ENCODE results near the gene BIVM.
A peak's percentile ranks its signal among the peaks of the same experiment; 100 is the strongest.

The BIVM gene

DNA sequence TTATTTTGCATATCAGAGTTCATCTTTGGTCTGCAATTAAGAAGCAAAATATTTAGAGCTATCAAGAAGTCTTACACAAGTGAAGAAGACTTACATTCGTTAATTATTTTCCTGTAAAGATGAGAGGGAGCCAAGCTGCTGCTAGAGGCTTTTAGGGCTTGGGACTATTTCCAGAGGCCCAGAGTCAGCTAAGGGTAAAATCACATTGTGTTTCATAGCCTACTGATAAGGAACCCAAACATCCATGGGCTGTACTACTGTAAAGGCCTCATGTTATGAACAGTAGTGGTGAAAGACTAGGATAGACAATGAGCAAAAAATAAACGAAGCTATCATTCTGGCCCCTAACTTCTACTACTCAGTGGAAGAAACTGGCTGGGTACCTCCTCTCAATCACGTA lies 14.4 kb upstream of the BIVM start:
- DNase-seq (ENCODE audit: low spot score): no peak
- ChIA-PET CTCF (no interaction called here), POLR2A (ENCODE audit: low non-redundant PET) (no interaction called here)
- H3K27ac ChIP-seq: no peak overlapping the region
- TF ChIP-seq, protein P1, sequence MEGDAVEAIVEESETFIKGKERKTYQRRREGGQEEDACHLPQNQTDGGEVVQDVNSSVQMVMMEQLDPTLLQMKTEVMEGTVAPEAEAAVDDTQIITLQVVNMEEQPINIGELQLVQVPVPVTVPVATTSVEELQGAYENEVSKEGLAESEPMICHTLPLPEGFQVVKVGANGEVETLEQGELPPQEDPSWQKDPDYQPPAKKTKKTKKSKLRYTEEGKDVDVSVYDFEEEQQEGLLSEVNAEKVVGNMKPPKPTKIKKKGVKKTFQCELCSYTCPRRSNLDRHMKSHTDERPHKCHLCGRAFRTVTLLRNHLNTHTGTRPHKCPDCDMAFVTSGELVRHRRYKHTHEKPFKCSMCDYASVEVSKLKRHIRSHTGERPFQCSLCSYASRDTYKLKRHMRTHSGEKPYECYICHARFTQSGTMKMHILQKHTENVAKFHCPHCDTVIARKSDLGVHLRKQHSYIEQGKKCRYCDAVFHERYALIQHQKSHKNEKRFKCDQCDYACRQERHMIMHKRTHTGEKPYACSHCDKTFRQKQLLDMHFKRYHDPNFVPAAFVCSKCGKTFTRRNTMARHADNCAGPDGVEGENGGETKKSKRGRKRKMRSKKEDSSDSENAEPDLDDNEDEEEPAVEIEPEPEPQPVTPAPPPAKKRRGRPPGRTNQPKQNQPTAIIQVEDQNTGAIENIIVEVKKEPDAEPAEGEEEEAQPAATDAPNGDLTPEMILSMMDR (conservative IDR thresholded peaks at IDR 0.05; ENCODE audit: low read depth): no peak

DNA sequence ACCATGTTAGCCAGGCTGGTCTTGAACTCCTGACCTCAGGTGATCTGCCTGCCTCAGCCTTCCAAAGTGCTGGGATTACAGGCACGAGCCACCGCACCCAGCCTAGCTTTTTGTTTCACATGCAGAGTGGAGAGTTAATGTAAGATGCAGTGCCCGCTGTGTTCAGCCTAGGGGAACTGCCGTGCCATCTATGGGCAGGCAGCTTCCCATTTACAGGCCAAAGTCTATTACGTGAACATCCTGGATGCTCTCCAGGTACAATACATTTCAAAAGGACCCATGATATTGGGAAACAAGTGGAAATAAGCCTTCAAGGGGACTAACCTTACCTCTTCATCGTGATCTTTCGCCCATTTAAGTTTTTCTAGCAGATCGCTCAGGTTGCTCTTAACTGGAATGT lies 10.2 kb upstream of the BIVM start:
- TF ChIP-seq, protein P1 (conservative IDR thresholded peaks at IDR 0.05; ENCODE audit: low read depth): no peak
- ChIA-PET CTCF (no interaction called here), POLR2A (ENCODE audit: low non-redundant PET) (no interaction called here)
- no peak overlapping the region for H3K27ac ChIP-seq
- no peak for DNase-seq (ENCODE audit: low spot score)

DNA sequence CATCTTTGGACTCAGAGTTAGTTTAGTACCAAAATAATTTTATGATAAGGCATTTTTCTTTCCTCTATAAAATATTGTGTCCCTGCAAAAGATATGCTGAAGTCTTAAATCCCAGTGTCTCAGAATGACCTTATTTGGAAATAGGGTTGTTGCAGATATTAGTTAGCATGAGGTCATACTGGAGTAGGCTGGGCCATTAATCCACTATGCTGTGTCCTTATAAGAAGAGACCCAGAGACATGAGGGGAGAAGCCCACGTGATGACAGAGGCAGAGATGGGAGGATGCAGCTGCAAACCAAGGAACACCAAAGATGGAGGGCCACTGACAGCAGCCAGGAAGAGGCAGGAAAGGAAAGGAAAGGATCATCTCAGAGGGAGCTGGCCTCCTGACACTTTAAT lies 6.5 kb upstream of the BIVM start:
- ChIA-PET CTCF (no interaction called here), POLR2A (ENCODE audit: low non-redundant PET) (no interaction called here)
- TF ChIP-seq, protein P1 (conservative IDR thresholded peaks at IDR 0.05; ENCODE audit: low read depth): no peak
- H3K27ac ChIP-seq: no peak overlapping the region
- DNase-seq (ENCODE audit: low spot score): no peak

DNA sequence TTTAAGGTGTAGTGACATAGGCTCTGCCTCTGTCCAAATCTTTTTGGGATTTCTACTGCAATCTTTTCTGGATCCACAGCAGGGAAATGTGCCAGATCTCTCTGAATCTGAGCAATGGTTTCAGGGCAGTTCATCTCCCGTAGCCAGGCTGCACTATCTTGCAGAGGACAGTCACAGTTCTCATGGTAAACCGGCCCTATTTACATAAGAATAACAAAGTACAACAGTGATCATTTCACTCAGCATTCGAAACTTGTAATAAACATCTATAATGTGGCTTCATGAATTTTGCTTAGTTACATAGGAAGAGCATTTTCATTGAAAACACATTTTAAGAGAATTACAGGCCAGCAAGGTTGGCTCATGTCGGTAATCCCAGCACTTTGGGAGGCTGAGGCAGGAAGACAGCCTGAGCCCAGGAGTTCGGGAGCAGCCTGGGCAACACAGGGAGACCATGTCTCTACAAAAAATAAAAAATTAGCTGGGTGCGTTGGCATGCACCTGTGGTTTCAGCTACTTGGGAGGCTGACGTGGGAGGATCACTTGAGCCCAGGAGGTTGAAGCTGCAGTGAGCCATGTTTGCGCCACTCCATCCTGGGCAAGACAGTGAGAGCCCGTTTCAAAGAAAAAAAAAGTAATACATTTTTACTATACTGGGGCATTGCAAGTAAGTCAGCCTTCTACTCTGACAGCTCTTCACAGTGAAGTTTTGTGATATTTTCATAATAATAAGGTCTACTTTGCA lies 5.1 kb upstream of the BIVM start:
- no peak overlapping the region for H3K27ac ChIP-seq
- TF ChIP-seq, protein P1 (conservative IDR thresholded peaks at IDR 0.05; ENCODE audit: low read depth): no peak
- DNase-seq (ENCODE audit: low spot score): no peak
- ChIA-PET POLR2A (ENCODE audit: low non-redundant PET) (no interaction called here), CTCF (interaction anchor here (0.8 to 1.2 kb wide), 2 partner anchors 22 to 69 kb away, joined by 4 to 6 read pairs; no protein-coding TSS in a partner anchor)

DNA sequence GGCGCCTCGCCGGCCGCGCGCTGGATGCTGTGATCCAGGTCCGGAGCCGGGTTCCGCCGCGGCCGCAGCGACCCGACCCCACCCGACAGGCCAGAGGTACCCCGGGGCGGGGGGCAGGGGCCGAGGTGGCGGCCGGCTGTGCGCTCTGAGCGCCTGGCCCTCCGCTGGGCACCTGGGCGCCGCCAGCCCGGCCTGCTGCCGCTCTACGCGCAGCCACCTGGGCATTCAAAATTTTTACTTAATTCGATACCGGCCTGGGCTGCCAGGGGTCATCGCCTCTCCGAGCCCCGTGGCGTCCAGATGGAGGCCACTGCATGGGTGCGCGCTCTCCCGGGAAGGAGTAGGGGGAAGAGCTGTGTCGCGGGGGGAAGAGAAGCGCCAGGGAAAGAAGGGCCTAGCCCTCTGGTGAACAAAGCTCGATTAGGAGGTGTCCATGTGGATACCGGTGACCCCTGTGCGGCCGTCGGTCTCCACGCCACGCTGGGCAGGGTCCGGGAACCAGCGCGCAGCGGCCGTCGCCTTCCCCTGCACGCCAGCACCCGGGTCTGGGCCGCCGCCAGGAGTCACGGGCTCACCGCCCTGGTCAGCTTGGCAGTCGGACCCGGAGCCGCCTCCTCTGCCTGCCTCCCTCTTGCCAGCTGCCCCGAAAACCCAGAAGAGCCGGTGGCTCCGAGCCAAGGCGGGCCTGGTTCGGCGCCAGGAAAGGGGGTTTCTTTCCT lies 666 bp downstream of the BIVM start:
- TF ChIP-seq, protein P1 (conservative IDR thresholded peaks at IDR 0.05; ENCODE audit: low read depth): no peak
- POLR2A ChIA-PET (ENCODE audit: low non-redundant PET): no interaction called here
- CTCF ChIA-PET: interaction anchor here (0.6 to 2.0 kb wide), 9 partner anchors 9 to 218 kb away, joined by 3 to 9 read pairs (median 4); partner anchors contain the start of gene ERCC5
- peak overlapping the region; percentile 81 for H3K27ac ChIP-seq
- peak; percentile 13 for DNase-seq (ENCODE audit: low spot score)

DNA sequence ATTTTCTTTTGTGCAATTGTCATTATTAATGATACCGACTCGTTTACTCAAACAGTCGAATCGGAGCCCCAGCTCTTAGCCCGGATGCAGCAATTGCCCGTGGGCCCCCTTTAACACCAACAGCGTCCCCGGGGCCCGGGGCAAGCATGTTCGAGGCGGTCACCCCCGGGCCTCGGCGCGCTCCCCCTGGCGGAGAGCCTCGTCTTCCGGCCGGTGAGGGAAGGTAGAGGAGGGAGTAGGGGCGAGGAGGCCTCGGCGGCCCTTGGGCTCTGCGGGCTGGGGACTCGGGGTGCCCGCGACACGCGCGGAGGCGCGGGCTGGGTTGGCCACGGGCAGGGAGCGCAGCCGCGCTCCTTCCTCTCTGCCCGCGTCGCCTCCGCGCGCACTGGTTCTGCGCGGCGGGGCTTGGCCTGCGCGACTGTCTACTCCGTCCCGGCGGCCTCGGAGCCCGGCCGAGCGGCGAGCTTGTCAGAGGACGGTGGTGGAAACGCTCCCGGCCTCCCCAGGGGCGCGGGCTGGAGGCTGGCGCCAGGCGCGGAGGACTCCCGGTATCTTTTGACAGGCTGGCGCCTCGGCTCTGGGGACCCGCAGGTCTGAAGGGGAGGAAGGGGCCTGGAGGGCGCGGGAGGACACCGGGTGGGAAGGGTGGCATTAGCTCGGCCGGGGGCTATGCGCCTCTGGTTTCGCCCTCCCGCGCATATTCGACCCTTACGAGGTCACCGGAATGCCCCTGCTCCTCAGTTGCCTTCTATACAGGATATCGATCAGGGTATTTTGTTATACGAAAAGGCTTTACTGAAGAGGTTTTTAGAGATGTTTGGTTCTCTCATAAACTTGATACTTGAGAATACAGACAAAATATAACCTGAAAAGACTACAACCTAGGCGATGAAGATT lies 1.5 kb downstream of the BIVM start:
- H3K27ac ChIP-seq: peak overlapping the region; percentile 81
- peak; percentile 79 for DNase-seq (ENCODE audit: low spot score)
- ChIA-PET CTCF (interaction anchor here (0.6 to 2.0 kb wide), 8 partner anchors 8 to 219 kb away, joined by 3 to 9 read pairs (median 4); partner anchors contain the start of gene ERCC5), POLR2A (ENCODE audit: low non-redundant PET) (no interaction called here)
- TF ChIP-seq, protein P1 (conservative IDR thresholded peaks at IDR 0.05; ENCODE audit: low read depth): peak; percentile 85

Measured in RWPE1 (cell line).